Stimulated activated naive CD4-positive, alpha-beta T cell treated with Interleukin-2 at 50 U/mL for 16 hours (primary cell): ENCODE measurements around the gene SCN8A.

Experiments
- DNase-seq: peaks from one replicate; lab custom pipeline; 2025; lab: John Stamatoyannopoulos, UW

SCN8A gene

GRCh38 chr12:51672334-51672733 is 81.3 kb downstream of the SCN8A start:
- DNase-seq: no peak

- no peak for DNase-seq
Measured at GRCh38 chr12:51675071-51675803, 84.2 kb downstream of the SCN8A start.

DNA sequence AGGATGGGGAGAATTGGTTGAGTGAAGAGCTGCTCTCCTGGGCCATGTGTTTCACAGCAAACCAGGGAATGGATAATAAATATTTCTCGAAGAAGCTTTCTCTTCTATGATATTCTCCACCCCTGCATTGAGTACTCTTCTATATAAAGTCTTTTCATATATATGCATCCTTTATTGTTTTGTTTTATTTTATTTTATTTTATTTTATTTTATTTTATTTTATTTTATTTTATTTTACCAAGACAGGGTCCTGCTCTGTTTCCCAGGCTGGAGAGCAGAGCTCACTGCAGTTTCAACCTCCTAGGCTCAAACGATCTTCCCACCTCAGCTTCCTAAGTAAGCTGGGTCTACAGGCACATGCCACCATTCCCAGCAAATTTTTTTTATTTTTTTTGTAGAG is 85.8 kb downstream of the SCN8A start:
- no peak for DNase-seq

- no peak for DNase-seq
Measured at GRCh38 chr12:51677284-51677968, 86.4 kb downstream of the SCN8A start.

DNA sequence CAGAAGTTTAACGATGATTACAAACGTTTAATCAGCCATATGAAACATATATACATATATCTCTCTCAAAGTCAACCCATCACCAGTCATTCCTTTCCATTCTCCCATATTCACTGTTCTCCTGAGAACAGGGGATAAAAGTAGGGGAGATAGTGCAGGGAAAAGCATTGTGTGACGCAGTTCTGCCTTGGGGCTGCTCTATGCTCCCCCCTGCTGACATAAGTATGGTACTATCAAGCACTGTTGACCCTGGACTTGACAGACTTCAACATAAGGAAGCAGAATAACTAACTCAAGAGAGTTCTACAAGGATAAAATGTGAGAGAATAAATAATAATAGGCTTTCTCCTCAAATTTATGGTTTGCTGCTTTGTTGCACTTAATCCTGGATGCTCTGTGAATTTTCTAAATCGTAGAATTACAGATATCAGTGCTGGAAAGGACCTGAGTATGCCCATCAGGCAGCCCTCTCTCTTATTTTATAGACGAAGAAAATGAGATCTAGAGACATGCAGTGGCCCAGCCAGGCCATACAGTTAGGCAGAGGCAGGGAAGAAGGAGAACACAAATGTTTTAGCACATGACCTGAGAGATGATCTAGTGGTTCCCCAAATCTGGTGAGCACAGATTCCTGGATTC is 87.2 kb downstream of the SCN8A start:
- no peak for DNase-seq

GRCh38 chr12:51682981-51683380 is 91.9 kb downstream of the SCN8A start:
- DNase-seq: no peak

- DNase-seq: no peak
Measured at GRCh38 chr12:51683763-51684357, 92.8 kb downstream of the SCN8A start.

DNA sequence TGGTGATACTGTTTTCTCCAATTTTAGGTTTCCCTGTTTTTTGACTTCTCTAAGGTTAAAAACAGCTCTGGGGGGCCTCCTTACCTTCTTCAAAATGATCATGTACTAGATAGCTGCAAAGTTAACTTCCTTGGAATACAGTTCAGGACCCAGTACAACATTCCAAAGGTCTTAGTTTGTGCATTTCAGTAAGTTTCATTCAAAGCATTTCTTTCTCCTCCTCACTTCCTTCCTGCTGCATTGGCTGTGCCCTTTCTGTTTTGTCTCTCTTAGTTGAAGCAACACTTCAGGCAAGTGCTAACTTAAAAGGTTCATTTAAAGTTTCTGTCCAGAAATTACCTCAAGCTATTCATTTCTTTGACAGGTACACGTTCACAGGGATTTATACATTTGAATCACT is 95.7 kb downstream of the SCN8A start:
- no peak for DNase-seq

GRCh38 chr12:51687177-51687576 is 96.1 kb downstream of the SCN8A start:
- DNase-seq: no peak

DNA sequence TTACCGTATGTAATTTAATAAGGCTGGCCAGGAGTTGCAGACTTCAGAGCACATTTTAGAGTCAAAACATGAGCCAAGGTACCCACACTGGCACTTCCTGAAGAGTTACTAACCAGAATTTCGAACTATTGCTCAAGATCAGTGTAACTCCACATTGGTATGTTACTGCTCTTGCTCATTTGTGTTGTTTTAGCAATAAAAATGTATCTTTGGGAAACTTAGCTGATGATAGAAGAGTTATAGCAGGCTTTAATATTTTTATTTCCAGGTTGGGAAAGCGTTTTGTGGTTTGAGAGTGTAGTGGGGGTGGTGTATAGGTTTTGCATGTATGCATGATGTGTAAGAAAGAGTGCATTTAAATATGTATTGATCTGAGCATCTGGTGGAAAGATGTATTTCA is 96.6 kb downstream of the SCN8A start:
- no peak for DNase-seq

DNA sequence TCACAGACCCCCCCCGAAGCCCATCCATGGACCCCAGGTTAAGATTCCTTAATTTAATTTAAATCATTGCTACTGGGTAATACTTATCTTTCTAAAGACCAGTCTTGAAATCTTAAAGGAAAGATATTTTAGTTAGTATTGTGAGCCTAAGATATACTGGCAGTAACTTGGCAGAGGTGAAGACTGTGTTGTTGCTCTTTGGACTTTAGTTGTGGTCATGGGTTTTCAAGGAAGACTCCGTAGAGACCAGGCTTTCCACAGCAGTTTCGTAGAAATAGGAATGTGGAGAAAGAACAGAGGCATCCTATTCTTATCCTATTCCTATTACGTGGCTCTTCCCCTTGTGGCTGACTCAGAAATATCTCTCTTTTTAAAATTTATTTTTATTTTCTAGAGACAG is 99.0 kb downstream of the SCN8A start:
- no peak for DNase-seq

- no peak for DNase-seq
Measured at GRCh38 chr12:51692016-51692415, 101.0 kb downstream of the SCN8A start.

- no peak for DNase-seq
Measured at GRCh38 chr12:51693569-51693968, 102.5 kb downstream of the SCN8A start.

- no peak for DNase-seq
Measured at GRCh38 chr12:51694146-51694545, 103.1 kb downstream of the SCN8A start.

DNA sequence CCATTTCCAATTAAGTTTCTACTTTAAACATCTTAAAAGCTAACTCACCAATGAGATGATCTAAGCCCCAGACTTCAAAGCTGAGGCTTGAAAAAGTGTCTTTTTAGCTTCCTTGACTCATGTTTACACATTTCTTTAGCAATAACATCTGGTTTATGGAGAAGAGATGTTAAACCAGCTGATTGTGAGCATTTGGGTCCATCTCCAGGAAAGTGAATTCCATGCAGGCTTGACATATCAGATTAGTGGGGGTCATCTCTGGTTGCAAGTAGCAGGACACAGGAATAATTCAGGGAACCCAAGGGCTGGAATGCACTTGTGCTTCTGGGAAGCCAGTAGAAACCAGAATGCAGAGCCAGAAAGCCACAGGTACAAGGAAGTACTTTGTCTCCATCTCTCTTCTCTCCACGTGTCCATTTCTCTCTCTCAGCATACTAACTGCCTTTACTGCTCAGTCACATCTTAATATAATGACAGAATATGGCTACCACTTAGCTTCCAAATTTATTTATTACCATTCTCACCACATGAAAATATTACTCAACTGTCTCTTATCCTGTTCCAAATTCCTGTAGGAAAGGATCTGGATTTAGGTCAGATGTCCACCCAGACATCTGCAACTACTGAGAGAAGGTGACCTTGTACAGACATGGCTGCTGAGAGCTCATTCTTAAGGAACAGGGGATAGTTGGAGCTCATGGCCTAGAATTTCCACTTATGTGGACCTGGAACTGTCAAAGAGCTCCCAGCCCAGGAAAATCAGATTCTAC is 104.4 kb downstream of the SCN8A start:
- DNase-seq: no peak

GRCh38 chr12:51699219-51699618 is 108.2 kb downstream of the SCN8A start:
- no peak for DNase-seq

DNA sequence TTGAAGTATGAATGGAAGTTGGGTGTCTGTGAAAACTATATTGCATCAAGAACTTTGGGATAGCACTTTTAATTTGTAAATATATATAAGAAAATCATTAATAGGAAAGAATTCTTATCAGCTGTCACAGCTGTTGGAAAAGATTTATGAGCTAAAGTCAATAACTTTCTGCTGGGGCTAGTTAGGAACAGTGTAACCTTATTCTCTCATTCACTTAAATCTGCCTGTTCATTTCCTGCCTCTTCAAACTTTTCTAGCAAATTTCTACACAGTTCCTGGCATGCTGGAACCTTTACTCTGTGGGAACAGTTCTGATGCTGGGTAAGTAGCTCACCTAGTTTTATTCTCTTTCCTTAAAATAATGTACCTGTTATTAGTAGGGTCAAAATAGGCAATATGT is 109.9 kb downstream of the SCN8A start:
- DNase-seq: no peak

- DNase-seq: no peak
Measured at GRCh38 chr12:51702587-51702986, 111.6 kb downstream of the SCN8A start.

- DNase-seq: no peak
Measured at GRCh38 chr12:51705450-51705849, 114.4 kb downstream of the SCN8A start.

GRCh38 chr12:51706206-51706605 is 115.2 kb downstream of the SCN8A start:
- no peak for DNase-seq

- no peak for DNase-seq
Measured at GRCh38 chr12:51714666-51715065, 123.6 kb downstream of the SCN8A start.

DNA sequence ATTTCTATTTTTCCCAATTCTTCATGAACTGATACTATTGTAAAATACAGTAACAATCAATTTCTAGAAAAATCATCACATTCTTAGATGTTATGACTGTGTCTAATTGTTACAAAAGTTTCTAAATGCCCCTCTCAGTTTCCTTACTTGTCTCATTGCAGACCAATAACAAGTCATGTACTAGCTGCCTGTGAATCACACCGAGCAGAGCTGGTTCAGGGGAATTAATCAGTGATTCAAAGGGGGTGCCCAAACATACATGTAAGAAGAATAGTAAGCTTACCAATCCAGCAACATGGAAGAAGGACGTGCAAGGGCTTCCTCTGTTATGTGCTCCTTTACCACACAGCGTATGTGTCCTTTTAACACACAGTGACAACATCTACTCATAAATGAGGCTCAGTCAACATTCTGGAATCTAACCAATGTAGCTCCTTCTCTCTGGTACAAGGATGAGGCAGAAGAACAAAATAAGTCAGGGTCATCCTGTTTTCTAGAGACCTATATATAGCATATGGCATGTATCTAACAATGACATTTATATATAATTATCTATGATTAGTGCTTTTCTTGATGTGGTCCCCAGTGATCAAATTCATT is 126.4 kb downstream of the SCN8A start:
- DNase-seq: no peak
